Duodenal mucosa (tissue), 2 donors: Measurements from ENCODE around the gene KIF6.

Source experiments
- H3K27ac ChIP-seq: one replicate; pipeline ENCODE4 v1.7.0; 2013; ENCODE audit warnings: low read depth, low read length
- H3K27me3 ChIP-seq, 2 donors: one replicate each; pipeline ENCODE4 v1.7.0; 2013; ENCODE audit warnings: low read length in 2 of 2, control low read depth in 1 of 2; ENCODE audit not compliant: insufficient read depth in 2 of 2, control insufficient read depth in 1 of 2
- H3K36me3 ChIP-seq, 2 donors: one replicate each; pipeline ENCODE4 v1.7.0; 2013; ENCODE audit warnings: low read length in 2 of 2, control low read depth in 1 of 2; ENCODE audit not compliant: insufficient read depth in 2 of 2, control insufficient read depth in 1 of 2
- H3K4me1 ChIP-seq, 2 donors: one replicate each; pipeline ENCODE4 v1.7.0; 2013; ENCODE audit warnings: low read length in 2 of 2, control low read depth in 1 of 2; ENCODE audit not compliant: insufficient read depth in 2 of 2, control insufficient read depth in 1 of 2
- H3K4me3 ChIP-seq, 2 donors: one replicate each; pipeline ENCODE4 v1.7.0; 2013; ENCODE audit warnings: low read length in 2 of 2, low read depth in 1 of 2
- H3K9ac ChIP-seq, 2 donors: one replicate each; pipeline ENCODE4 v1.7.0; 2013; ENCODE audit warnings: low read length in 2 of 2, low read depth in 1 of 2
- H3K9me3 ChIP-seq, 2 donors: one replicate each; pipeline ENCODE4 v1.7.0; 2013; ENCODE audit warnings: low read length in 2 of 2, control low read depth in 1 of 2; ENCODE audit not compliant: control insufficient read depth in 1 of 2

The KIF6 gene

DNA sequence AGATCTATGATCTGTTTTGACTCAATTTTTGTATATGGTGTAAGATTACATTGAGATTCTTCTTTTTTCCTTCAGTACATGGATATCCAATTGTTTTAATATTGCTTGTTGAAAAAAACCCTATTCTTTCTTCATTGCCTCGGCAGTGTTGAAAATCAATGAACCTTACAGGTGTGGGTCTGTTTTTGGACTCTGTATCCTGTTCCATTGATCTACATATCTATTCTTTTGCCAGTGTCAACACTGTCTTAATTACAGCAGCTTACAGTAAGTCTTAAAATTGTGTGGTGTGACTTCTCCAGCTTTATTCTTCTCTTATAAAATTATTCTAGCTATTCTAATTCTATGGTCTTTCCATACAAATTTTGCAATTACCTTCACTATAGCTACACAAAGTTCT, 320.9 kb downstream of the KIF6 start:
- no peaks in the 10 kb centered on the region for H3K27me3 ChIP-seq
- H3K27ac ChIP-seq: no peak overlapping the region
- no peak overlapping the region for H3K9ac ChIP-seq
- H3K4me3 ChIP-seq: no peak overlapping the region
- H3K4me1 ChIP-seq: no peaks in the 10 kb centered on the region
- no peaks in the 10 kb centered on the region for H3K9me3 ChIP-seq
- H3K36me3 ChIP-seq: no peaks in the 10 kb centered on the region

DNA sequence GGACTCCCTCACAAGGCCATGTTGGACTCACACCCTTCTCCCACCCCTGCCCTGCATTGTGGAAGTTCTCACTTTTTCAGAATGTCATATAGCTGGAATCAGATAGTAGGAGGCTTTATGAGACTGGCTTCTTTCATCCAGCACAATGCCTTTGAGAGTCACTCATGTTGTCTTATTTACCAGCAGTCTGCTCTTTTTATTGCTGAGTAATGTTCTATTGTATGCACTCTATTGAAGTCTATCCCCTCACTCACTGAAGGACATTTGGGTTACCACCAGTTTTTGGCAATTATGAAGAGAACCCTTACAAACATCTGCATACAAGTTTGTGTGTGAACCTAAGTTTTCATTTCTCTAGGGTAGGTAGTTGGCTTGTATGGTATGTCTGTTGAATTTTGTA, 321.9 kb downstream of the KIF6 start:
- Histone ChIP-seq H3K27me3 (no peaks in the 10 kb centered on the region), H3K4me3 (no peak overlapping the region), H3K36me3 (no peaks in the 10 kb centered on the region), H3K27ac (no peak overlapping the region), H3K9me3 (no peaks in the 10 kb centered on the region), H3K9ac (no peak overlapping the region), H3K4me1 (no peaks in the 10 kb centered on the region)

DNA sequence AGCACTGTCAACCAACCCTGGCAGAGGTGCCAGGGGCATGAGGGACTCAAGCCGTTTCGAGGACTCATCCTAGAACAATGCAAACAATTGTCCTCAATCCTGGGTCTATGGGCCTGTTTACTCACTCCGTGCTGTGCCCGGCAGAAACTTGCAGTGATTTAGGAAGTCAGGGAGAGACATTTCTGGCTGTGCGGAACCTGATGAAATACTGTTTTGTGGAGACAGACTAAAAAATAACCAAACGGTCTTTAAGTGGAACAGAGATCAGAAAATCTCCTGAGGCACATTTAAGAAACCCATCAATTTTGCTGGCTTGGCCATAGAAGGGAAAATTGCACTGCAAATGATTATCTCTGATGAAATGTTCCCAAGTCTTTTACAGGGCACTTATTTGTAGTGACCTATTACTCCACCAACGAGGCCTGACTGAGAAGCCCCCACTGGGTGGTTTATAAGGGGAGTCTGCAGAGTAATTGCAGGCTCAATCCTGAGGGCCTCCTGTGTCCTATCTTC, 322.9 kb downstream of the KIF6 start:
- Histone ChIP-seq H3K9ac (no peak overlapping the region), H3K36me3 (no peaks in the 10 kb centered on the region), H3K4me3 (no peak overlapping the region), H3K27me3 (no peaks in the 10 kb centered on the region), H3K27ac (no peak overlapping the region), H3K9me3 (no peaks in the 10 kb centered on the region), H3K4me1 (no peaks in the 10 kb centered on the region)

DNA sequence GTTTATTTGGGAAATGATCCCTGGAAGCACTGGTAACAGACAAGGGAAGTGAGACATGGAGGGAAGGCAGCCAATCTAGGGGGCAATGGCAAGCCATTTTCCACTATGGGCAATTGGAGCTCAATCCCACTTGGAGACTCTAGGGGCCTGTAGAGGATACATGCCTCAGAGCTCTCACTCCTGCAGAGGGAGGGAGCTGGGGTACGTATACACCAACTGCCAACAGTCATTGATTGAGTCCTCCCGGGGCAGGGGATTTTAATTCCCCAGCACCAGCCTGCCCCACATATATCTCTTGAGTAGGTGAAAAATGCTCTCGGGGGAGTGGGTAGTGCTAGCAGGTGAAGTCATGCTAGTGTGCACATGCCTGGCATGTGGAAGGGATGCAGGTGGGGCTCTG, 323.8 kb downstream of the KIF6 start:
- Histone ChIP-seq H3K9ac (no peak overlapping the region), H3K27me3 (no peaks in the 10 kb centered on the region), H3K27ac (no peak overlapping the region), H3K4me1 (no peaks in the 10 kb centered on the region), H3K9me3 (no peaks in the 10 kb centered on the region), H3K4me3 (no peak overlapping the region), H3K36me3 (no peaks in the 10 kb centered on the region)

DNA sequence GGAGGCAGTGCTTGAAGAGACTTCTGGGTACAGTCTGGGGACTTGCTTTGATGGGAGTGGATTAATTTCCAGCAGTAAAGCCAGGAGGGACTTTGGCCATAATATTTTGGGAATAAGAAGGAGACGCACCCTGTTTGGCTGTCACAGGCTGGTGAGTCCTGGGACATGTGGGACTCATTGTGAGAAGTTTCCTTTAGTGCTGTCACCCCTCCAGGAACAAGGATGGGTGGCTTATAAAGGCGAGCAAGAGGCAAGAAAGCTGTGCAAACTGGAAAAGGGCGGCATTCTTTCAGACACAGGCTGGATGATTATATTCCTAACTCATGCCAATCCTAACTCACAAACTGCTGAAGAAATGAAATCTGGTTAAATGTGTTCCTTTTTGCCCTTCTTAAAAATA, 325.2 kb downstream of the KIF6 start:
- Histone ChIP-seq H3K9me3 (no peaks in the 10 kb centered on the region), H3K4me3 (no peak overlapping the region), H3K36me3 (no peaks in the 10 kb centered on the region), H3K9ac (no peak overlapping the region), H3K27me3 (no peaks in the 10 kb centered on the region), H3K4me1 (no peaks in the 10 kb centered on the region), H3K27ac (no peak overlapping the region)

DNA sequence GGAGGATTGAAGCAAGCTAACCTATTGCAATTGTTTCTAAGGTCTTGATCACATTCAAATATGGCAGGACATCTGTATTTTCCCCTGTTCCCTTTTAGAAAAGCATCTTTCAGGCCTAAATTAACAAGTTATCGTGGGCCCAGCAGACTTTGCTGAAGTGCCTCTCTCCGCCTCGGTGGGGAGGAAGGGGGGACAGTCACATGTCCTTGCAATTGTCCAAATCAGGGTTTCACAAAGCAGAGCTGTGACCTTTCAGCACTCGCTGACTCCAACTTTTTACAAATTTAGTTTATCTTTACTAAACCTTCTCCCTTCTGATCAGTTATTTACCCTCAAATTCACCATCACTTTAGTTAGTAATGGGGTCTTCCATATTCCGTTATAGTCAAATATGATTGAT, 328.4 kb downstream of the KIF6 start:
- H3K9me3 ChIP-seq: no peaks in the 10 kb centered on the region
- H3K4me1 ChIP-seq: no peaks in the 10 kb centered on the region
- no peak overlapping the region for H3K4me3 ChIP-seq

DNA sequence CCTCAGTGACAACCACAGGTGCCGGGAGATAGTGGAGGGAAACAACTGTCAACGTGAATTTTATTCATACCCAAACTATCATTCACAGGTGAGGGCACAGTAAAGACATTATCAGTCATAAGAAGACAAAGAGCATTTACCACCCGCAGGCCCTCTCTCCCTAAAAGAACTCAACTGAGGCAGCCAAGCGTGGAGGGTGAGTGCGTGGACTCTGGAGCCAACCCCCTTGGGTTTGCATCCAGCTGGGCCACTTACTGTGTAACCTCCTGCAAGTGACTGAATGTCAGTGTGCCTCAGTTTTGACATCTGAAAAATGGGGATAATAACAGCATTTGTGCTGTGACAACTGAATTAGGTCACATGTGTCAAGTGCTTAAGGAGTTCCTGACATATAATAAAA, 332.1 kb downstream of the KIF6 start:
- Histone ChIP-seq H3K36me3 (no peaks in the 10 kb centered on the region), H3K4me3 (no peak overlapping the region), H3K9me3 (no peaks in the 10 kb centered on the region), H3K9ac (no peak overlapping the region), H3K27ac (no peak overlapping the region), H3K27me3 (no peaks in the 10 kb centered on the region), H3K4me1 (no peaks in the 10 kb centered on the region)

More for the DNA sequence above, 328.4 kb downstream of the KIF6 start:
- Histone ChIP-seq H3K9ac (no peak overlapping the region), H3K27ac (no peak overlapping the region), H3K36me3 (no peaks in the 10 kb centered on the region), H3K27me3 (no peaks in the 10 kb centered on the region)

DNA sequence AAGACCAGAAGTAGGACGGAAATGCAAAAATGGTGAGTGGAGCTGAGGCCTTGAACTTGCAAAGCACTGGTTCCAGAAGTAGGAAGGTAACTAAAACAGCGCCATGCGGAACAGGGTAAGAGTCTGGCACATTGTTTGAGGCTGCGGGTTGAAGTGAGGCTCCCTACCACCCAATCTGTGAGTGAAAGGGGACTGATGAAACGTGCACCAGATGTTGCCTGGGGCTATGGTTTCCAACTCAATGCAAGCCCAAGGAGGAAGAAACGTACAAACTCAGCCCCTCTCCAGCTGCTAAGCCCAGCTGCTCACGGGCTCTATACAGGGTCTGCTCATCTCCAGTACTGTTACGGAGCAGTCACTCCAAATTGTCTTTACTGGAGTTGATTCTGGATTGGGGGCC, 334.0 kb downstream of the KIF6 start:
- Histone ChIP-seq H3K36me3 (no peaks in the 10 kb centered on the region), H3K9ac (no peak overlapping the region), H3K27ac (no peak overlapping the region), H3K27me3 (no peaks in the 10 kb centered on the region), H3K9me3 (no peaks in the 10 kb centered on the region), H3K4me1 (no peaks in the 10 kb centered on the region), H3K4me3 (no peak overlapping the region)

DNA sequence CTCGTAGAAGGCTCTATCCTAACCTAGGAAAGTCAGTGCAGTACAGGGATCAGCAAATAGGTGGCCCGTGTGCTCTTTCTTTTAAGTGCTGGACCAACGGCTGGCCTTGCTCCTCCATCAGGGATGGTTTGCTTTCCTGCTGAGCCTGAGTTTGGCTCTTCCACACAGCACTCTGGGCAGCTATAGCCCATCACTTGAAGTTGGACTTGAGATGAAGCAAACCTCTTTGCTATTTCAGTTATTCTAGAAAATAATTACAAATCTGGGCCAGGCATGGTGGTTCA, 335.8 kb downstream of the KIF6 start:
- H3K27ac ChIP-seq: no peak overlapping the region
- no peaks in the 10 kb centered on the region for H3K27me3 ChIP-seq
- no peak overlapping the region for H3K4me3 ChIP-seq
- H3K9me3 ChIP-seq: no peaks in the 10 kb centered on the region
- no peaks in the 10 kb centered on the region for H3K36me3 ChIP-seq
- H3K9ac ChIP-seq: no peak overlapping the region
- H3K4me1 ChIP-seq: no peaks in the 10 kb centered on the region

DNA sequence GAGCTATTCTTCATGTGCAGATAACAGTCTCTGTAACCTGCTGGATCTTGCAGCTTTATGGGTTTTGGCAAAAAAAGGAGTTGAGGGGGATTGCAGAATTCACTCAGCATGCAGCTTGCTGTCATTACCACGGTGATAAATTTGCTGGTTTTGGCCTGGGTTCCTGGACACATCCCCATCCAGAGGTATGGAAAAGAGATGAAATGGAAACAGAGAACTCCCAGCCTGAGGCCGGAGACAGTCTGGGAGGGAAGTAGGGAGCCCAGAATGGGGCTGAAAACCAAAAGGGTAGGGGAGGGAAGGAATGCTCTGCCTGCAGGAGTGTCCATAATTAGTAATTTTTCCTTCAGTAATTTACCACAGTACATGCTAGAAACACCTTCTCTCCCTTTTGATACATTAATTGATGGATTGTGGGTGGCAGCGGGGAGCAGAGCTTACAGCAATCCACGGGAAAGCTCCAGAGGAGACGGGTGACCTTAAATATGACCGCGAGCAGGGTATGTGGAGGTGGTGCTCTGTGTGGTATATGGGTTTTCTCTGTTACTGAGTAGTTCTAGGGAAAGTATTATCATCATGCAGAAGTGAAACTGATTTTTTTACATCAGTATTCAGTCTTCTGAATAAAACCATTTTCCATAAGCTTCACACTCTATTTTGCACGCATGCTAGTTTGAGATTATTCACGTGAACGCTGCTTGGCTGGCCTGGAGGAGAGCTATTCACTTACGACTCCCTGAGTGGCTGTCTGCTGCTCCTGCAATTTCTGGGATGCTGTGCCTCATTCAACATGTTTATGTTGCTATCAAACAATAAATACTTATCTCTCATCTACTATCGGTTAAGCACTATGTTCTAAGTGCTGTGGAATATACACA, 336.4 kb downstream of the KIF6 start:
- no peaks in the 10 kb centered on the region for H3K9me3 ChIP-seq
- no peak overlapping the region for H3K4me3 ChIP-seq
- H3K36me3 ChIP-seq: no peaks in the 10 kb centered on the region
- no peak overlapping the region for H3K27ac ChIP-seq
- no peaks in the 10 kb centered on the region for H3K27me3 ChIP-seq
- no peaks in the 10 kb centered on the region for H3K4me1 ChIP-seq
- H3K9ac ChIP-seq: no peak overlapping the region
